GM19351 (cell line): Measurements from ENCODE around the gene IL17C.

Source experiments
- ATAC-seq: cut with Tn5 transposase; IDR thresholded peaks from one replicate; pipeline ENCODE4 v1.9.1; 2021; ENCODE audit warnings: mild to moderate bottlenecking, moderate library complexity; ENCODE audit not compliant: unreplicated experiment

The IL17C gene

GRCh38 chr16:88627531-88628411 lies 10.6 kb upstream of the IL17C start:
- ATAC-seq = no peak

DNA sequence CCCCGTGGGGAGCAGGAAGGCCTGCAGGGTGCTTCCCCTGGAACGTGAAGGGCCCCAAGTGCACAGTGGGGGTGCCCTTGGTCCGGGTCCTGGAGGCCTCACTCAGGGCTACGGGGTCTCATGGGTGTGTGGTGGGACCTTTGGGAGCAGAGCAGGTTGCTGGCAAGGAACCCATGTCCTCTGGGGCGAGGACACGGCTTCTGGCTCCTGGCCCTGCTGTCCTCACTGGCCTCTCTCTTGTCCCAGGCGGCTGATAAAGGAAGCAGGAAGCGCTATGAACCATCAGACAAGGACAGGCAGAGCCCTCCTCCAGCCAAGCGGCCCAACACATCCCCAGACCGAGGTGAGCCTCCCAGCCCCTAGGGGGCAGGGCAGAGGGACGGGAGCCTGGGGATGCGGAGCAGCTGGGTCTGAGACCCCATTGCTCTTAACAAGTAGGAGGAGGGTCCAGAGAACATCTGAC lies 9.8 kb upstream of the IL17C start:
- ATAC-seq = no peak

DNA sequence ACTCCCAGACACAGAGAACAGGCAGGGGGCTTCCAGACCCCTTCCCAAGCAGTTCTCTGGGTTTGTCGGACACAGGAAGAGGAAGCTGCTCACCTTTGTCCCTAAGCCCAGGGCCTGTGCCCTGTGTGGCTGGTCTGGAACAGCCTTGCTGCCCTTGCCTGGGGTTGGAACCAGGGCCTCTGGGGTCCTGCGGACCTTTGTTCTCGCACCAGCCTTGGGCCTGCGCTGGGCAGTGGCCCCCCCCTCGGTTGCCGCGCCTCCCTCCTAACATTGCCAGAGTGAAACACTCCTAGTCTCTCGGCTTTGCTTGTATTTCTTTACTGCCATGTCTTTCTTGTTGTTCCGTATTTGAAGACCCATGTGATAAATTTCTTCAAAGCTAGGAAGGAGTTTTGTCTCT lies 8.5 kb upstream of the IL17C start:
- ATAC-seq = no peak

DNA sequence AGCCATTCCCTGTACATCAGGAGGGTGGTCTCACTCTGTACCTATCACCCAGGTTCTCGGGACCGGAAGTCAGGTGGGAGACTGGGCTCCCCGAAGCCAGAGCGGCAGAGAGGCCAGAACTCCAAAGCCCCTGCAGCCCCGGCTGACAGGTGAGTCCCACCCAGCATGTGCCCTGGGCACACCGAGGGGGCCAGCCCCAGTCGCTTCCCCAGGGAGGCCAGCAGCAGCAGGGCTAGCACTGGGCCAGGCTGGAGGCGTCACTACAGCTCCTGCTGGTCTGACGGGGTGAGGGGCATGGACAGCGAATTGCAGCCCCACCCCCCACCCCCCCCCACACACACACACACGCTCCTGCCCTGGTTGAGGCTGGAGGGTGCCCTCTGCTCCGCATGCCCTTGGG lies 7.9 kb upstream of the IL17C start:
- no peak for ATAC-seq

- no peak for ATAC-seq
Measured at GRCh38 chr16:88630941-88631340, 7.4 kb upstream of the IL17C start.

- ATAC-seq = no peak
Measured at GRCh38 chr16:88631384-88631783, 7.0 kb upstream of the IL17C start.

- ATAC-seq = no peak
Measured at GRCh38 chr16:88631920-88632586, 6.3 kb upstream of the IL17C start.

GRCh38 chr16:88632587-88632930 lies 5.8 kb upstream of the IL17C start:
- ATAC-seq = no peak

DNA sequence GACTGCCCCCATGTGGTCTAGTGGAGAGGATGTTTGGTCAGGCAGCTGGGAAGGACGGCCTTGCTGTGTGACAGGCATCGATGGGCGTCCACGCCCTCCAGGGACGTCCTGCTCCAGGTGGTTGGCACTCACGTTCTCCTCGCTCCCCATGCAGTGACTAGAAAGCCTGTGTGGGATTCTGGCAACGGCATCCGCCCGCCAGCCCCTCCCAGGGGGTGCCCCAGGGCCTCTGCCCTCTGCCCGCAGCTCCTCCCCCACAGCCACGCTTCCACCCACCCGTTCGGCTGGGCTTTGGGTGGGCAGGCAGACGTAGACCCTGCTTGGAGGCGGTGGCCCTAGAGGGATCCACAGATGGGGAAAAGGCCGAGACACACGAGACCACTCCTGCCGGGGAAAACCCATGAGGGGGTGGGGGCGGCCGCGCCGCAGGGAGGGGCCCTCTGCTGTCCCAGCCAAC lies 4.7 kb upstream of the IL17C start:
- ATAC-seq = peak; percentile 33

GRCh38 chr16:88634141-88634993 lies 4.0 kb upstream of the IL17C start:
- peak; percentile 46 for ATAC-seq

GRCh38 chr16:88634994-88635670 lies 3.2 kb upstream of the IL17C start:
- ATAC-seq = no peak

- no peak for ATAC-seq
Measured at GRCh38 chr16:88635671-88636319, 2.6 kb upstream of the IL17C start.

DNA sequence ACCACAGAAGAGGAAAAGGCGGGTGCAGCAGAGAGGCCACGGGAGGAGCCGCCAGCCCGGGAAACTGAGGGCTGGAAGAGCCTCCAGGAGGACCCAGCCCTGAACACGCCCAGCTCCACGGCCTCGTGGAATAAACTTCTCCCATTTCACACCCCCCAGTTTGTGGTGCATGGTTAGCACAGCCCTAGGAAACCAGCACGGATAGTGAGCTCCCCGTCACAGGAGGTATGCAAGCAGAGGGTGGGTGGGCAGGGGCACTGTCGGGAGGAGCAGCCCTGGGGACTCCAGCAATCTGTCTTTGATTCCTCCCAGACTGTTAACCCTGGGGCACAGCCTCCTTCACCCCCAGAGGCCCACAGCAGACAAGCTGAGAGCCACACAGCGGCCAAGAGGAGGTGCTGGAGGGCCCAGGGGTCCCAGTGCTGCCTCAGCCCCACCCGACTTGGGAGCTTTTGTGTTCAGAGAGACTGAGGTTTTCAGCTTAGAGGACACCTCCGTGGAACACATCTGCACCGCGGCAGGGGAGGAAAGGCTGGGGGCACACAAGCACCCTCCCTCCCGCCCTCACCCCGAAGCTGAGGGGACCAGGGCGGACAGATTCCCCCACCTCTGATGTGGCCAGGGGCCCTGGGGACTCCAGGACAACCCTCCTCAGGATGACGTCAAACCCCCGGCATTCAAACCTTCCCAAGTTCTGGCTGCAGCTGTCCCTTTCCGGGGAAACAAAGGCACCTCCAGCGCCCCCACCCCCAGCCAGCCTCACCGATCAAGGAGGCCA lies 1.7 kb upstream of the IL17C start:
- no peak for ATAC-seq

DNA sequence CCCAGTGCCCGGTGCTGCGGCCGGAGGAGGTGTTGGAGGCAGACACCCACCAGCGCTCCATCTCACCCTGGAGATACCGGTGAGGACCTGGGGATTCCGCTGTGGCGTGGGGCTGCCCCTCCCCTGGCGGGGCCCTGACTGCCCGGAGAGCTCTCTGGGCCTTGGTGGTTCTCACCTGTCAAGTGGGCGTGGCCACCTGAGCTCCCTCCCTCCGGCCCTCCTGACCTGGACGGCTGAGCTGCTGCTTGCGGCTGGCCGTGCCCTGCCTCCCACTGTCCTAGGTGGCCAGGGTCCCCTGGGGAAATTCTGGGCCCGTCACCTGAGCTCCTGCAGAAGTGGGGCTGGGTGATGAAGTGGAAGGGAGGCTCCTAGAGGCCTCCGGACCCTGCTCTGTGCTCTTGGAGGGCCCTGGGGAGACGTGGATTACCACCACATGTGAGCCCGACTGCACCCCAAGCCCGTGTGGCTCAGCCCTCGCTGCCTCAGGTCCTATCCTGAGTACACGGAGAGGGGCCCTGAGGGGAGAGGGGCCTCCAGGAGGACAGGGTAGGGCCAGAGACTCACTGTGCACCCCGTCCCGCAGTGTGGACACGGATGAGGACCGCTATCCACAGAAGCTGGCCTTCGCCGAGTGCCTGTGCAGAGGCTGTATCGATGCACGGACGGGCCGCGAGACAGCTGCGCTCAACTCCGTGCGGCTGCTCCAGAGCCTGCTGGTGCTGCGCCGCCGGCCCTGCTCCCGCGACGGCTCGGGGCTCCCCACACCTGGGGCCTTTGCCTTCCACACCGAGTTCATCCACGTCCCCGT lies 1.1 kb downstream of the IL17C start:
- no peak for ATAC-seq

DNA sequence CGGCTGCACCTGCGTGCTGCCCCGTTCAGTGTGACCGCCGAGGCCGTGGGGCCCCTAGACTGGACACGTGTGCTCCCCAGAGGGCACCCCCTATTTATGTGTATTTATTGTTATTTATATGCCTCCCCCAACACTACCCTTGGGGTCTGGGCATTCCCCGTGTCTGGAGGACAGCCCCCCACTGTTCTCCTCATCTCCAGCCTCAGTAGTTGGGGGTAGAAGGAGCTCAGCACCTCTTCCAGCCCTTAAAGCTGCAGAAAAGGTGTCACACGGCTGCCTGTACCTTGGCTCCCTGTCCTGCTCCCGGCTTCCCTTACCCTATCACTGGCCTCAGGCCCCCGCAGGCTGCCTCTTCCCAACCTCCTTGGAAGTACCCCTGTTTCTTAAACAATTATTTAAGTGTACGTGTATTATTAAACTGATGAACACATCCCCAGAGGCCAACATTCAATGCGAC lies 1.7 kb downstream of the IL17C start:
- ATAC-seq = no peak

DNA sequence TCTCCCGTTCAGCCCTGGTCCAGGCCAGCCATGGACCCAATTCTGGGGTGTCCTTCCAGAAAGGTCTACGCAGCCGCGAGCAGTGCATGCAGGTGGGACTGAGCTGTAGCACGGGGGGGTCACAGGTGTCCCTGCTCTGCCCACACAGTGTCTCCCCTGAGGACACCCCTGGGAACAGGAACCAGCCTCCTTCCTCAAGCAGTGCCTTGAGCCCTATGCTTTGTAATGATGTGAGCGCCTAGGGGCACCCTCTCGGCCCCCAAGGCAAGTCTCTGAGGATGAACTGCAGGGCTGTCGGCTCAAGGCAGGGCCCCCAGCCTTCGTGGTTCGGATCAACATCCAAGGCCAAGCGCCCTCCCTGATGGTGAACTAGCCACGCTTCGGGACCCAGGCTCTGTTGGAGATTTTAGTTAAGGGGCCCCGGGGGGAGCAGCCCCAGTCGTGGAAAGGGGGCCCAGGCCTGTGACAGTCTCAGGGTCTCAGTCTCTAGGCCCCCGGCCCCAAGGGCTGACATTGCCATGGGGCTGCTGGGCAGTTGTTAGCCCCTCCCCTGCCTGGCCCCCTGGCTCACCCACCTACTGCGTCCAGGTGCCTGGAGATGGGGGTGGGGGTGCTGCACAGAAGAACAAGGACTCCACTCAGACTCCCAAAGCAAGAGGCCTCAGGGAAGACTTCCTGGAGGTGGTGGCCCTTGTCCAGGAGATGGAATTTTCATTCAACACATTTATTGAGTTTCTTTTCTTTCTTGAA lies 2.3 kb downstream of the IL17C start:
- no peak for ATAC-seq

DNA sequence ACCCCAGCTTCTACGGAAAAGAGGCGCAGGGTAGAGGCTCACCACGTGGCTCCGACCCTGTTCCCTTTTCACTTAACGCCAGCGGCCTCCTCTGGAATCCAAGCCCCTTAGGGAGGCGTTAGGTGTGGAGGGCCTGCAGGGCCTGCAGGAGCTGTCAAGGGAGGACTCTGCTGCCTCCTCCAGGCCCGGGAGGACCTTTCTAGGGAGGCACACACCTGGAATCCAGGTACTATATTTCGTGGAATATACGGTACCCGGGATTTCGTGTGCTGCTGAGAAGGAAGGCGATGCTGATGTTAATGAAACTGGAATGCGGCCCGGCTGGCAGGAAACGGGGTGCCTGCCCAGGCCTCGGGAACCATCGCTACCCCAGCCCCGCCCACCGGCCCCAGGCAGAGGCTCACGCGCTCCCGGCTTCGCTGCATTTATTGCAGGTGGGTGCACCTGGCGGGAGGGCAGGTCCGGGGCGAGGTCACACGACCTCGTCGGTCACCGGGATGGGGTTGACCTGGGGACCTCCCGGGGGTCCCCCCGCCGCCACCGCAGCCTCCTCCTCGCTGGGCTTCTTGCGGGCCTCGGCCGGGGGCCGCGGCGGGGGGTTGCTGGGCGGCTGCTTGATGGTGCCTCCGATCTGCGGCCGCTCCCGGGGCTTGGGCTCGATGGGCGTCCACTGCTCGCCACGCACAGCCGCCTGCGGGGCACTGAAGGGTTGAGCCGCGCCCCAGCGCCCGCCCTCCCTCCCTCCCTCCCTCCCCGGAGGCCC lies 4.7 kb downstream of the IL17C start:
- no peak for ATAC-seq
